Stimulated activated CD4-positive, alpha-beta T cell treated with anti-CD3 and anti-CD28 coated beads, TNF-alpha, amount 100 ng/mL, for 48 hours (primary cell): ENCODE measurements around the gene MRM3.
A peak's percentile ranks its signal among the peaks of the same experiment; 100 is the strongest.
"Not testable (repeated sequence)": the region's sequence is repeated elsewhere in the genome, so short reads cannot be mapped to it uniquely, and the experiment has no call there.

Source experiments
- DNase-seq, 3 donors: peaks; one replicate each; pipeline ENCODE4 v3.0.0-alpha.2; 2020; ENCODE audit warnings: low read depth in 3 of 3

Gene MRM3

GRCh38 chr17:781805-782731, at the start of gene MRM3, which contains the start of gene GLOD4:
Gene MRM3 (plus strand): TSS chr17:782353. CDS start chr17:782379, 26 bp downstream.
Gene GLOD4 (minus strand): TSS chr17:782280. CDS start chr17:782255, 25 bp downstream.
- peak; percentile 85 to 96 (median 87) for DNase-seq

- peak in 1 of 3 donors; percentile 45 for DNase-seq
These were observed 49.0 kb upstream of the MRM3 start for GRCh38 chr17:732902-733720.

- DNase-seq, result no peak
These were observed 48.4 kb upstream of the MRM3 start for GRCh38 chr17:733743-734142.

- no peak for DNase-seq
These were observed 44.5 kb upstream of the MRM3 start for GRCh38 chr17:737561-738113.

GRCh38 chr17:740240-741017, 41.7 kb upstream of the MRM3 start:
- peak in 2 of 3 donors; percentile 25 to 34 for DNase-seq

GRCh38 chr17:742147-742793, 39.9 kb upstream of the MRM3 start:
- DNase-seq, result no peak

- DNase-seq, result no peak
These were observed 39.0 kb upstream of the MRM3 start for GRCh38 chr17:743139-743538.

GRCh38 chr17:744937-745336, 37.2 kb upstream of the MRM3 start:
- DNase-seq, result no peak

- DNase-seq, result no peak
These were observed 36.7 kb upstream of the MRM3 start for GRCh38 chr17:745406-745805.

- DNase-seq, result no peak
These were observed 36.0 kb upstream of the MRM3 start for GRCh38 chr17:746181-746580.

- DNase-seq, result no peak
These were observed 35.1 kb upstream of the MRM3 start for GRCh38 chr17:746783-747629.

- not testable (repeated sequence) for DNase-seq
These were observed 33.5 kb upstream of the MRM3 start for GRCh38 chr17:748604-749003.

- not testable (repeated sequence) for DNase-seq
These were observed 32.8 kb upstream of the MRM3 start for GRCh38 chr17:749359-749758.

GRCh38 chr17:750431-751037, 31.6 kb upstream of the MRM3 start:
- no peak for DNase-seq

- peak in 2 of 3 donors; percentile 33 to 44 for DNase-seq
These were observed 30.7 kb upstream of the MRM3 start for GRCh38 chr17:751269-752001.

- DNase-seq, result peak; percentile 94 to 98 (median 97)
These were observed 30.0 kb upstream of the MRM3 start, which contains the start of gene GEMIN4 for GRCh38 chr17:752002-752619. Gene GEMIN4 (minus strand): TSS chr17:752264. CDS start chr17:752142, 122 bp downstream.

GRCh38 chr17:752620-753219, 29.4 kb upstream of the MRM3 start:
- DNase-seq, result peak in 2 of 3 donors; percentile 8 to 38

GRCh38 chr17:753418-753817, 28.7 kb upstream of the MRM3 start:
- DNase-seq, result no peak
